IPS-18a (cell line): ENCODE data around the gene SPATC1L.
A peak's percentile ranks its signal among the peaks of the same experiment; 100 is the strongest.
"Not testable (repeated sequence)": the region's sequence is repeated elsewhere in the genome, so short reads cannot be mapped to it uniquely, and the experiment has no call there.

ENCODE experiments used
- H3K27ac ChIP-seq: one replicate; pipeline ENCODE4 v1.5.1; 2013; ENCODE audit warnings: low read length
- H3K27me3 ChIP-seq: one replicate; pipeline ENCODE4 v1.6.1; 2013; ENCODE audit warnings: mild to moderate bottlenecking, low read length; ENCODE audit not compliant: control insufficient read depth, insufficient read depth
- H3K36me3 ChIP-seq: one replicate; pipeline ENCODE4 v1.6.1; 2013; ENCODE audit warnings: low read depth, low read length; ENCODE audit not compliant: control insufficient read depth
- H3K4me1 ChIP-seq: one replicate; pipeline ENCODE4 v1.6.1; 2013; ENCODE audit warnings: low read depth, low read length; ENCODE audit not compliant: control insufficient read depth
- H3K4me3 ChIP-seq: one replicate; pipeline ENCODE4 v1.5.1; 2013; ENCODE audit warnings: low read length
- H3K9ac ChIP-seq: one replicate; pipeline ENCODE4 v1.6.1; 2013; ENCODE audit warnings: mild to moderate bottlenecking, low read length, moderate library complexity
- H3K9me3 ChIP-seq: one replicate; pipeline ENCODE4 v1.6.1; 2013; ENCODE audit warnings: low read depth, low read length; ENCODE audit not compliant: control insufficient read depth

The SPATC1L gene

DNA sequence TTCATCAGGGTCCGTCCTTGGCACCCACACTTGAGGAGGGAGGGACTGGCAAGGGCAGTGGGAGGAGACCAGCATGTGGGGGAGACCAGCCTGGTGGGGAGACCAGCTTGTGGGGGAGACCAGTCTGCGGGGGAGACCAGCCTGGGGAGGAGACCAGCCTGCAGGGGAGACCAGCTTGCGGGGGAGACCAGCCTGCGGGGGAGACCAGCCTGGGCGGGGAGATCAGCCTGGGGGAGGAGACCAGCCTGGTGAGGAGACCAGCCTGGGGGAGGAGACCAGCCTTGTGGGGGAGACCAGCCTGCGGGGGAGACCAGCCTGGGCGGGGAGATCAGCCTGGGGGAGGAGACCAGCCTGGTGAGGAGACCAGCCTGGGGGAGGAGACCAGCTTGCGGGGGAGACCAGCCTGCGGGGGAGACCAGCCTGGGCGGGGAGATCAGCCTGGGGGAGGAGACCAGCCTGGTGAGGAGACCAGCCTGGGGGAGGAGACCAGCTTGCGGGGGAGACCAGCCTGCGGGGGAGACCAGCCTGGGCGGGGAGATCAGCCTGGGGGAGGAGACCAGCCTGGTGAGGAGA is 836 bp downstream of the SPATC1L start:
- not testable (repeated sequence) for H3K27me3 ChIP-seq, H3K27ac ChIP-seq, H3K36me3 ChIP-seq, H3K9ac ChIP-seq, H3K9me3 ChIP-seq
- Histone ChIP-seq H3K4me1 (peaks cover 14% of the 10 kb centered on the region), H3K4me3 (peak overlapping the region; percentile 87)

DNA sequence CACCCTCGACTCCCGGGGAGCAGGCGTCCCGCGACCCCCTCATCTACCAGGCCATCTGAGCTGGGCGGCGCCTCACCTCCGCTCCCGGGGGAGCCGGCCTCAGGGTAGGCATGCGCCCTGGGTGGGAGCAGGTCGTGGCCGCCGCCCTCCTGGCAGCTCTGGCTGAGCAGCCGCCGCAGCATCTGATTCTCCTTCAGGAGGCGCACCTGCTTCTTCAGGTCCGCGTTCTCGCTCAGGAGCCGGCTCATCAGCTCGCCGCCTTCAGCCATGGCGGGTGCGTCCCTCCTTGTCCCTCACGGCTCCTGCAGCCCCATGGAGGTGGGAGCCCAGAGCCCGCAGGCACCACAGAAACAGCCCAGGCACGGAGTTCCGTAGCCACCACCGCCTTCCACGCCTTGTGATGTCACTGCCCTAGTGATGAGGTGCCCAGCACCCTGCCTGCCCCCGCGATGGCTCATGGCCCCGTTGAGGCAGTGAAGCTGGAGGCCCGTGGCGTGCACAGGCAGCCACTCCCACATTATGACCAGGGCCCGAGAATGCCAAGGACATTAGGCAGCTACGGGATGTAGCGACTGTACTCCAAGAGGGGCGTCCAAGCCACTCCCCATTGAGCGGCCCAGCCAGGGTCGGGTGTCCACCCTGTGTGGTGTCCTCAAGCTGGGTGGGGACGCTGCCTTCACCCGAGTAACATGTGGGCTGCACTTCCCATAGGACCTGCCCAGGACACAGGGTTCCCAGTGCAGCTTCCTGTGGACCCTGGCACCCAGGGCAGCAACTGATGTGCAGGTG is 1.5 kb downstream of the SPATC1L start:
- Histone ChIP-seq H3K27me3 (no peaks in the 10 kb centered on the region), H3K4me3 (no peak overlapping the region), H3K36me3 (no peaks in the 10 kb centered on the region), H3K4me1 (peaks cover 7% of the 10 kb centered on the region), H3K9me3 (no peaks in the 10 kb centered on the region), H3K9ac (no peak overlapping the region), H3K27ac (no peak overlapping the region)

DNA sequence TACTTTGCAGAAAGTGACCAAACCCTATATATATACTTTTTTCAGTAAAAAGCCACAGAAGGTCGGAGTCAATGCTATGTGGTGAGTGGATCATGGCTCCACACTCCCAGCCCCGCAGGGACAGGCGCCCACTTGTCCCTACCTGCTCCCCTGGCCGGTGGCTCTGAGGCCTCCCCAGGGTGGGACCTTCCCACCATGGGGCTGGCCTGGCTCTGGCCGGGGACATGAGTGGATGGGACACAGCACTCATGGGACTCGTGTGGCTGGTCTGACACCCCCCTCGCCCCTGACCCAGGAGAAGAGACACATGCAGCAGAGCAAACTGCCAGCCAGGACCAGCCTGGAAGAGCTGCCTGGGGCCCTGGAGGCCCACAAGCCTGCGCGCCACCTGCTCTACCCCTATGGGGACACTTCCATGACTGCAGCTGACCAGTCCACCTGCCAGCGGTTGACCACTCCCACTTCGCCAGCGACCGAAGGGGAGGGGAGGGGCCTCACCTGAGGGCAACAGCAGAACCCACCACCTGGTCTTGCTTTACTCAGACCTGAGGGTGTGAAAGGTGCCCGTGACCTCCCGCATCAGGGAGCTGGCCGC is 2.2 kb downstream of the SPATC1L start:
- Histone ChIP-seq H3K9ac (no peak overlapping the region), H3K27ac (no peak overlapping the region), H3K9me3 (no peaks in the 10 kb centered on the region), H3K27me3 (no peaks in the 10 kb centered on the region), H3K4me1 (peaks cover 5% of the 10 kb centered on the region), H3K36me3 (no peaks in the 10 kb centered on the region), H3K4me3 (no peak overlapping the region)

DNA sequence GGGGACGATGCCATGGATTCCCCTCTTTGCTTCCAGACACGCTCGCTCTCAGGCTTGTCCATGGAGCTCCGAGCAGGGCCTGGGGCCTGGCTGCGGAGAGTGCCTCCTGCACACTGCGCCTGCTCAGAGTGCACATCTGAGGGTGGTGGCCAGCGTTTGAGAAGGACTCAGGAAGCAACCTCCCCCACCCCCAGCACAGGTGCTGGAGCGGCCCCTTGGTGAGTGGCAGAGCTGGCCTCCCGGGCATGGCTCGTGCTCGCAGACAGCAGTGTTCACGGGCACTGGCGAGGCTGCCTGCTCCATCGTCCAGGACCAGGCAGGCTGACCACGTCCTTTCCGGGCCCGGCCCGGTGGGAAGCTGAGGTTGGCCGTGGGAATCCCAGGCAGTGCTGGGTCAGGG is 2.8 kb downstream of the SPATC1L start:
- no peak overlapping the region for H3K27ac ChIP-seq
- H3K9ac ChIP-seq, result no peak overlapping the region
- peaks cover 5% of the 10 kb centered on the region for H3K4me1 ChIP-seq
- H3K36me3 ChIP-seq, result no peaks in the 10 kb centered on the region
- H3K4me3 ChIP-seq, result no peak overlapping the region
- H3K9me3 ChIP-seq, result no peaks in the 10 kb centered on the region
- no peaks in the 10 kb centered on the region for H3K27me3 ChIP-seq

DNA sequence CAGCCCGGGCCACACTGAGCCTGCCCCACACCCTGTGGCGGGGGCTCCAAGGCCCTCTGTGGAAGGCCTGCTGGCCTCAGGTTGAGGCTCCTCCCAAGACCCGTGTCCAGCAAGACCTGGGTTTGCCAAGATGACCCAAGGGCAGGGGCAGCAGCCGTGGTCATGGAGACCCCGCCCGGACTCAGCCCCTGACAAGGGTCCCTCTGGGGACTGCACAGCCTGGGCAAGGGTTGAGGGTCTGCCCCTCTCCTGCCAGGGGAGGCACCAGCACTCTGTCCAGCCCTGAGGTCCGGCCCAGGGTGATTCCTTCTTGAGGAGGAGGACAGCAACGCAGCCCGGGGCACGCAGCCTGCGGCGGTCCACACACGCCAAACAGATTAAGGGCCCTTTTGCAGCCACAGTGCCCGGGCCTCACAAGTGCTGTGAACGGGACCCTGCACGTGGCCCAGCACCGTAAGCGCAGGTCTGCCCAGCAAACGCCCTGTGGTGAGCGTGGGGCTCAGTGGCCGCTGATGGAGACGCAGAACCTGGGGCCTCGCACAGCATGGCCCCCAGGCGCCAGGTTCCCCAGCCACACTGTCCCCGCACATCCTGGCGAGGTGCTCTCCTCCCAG is 3.4 kb downstream of the SPATC1L start:
- Histone ChIP-seq H3K4me1 (peaks cover 5% of the 10 kb centered on the region), H3K27ac (no peak overlapping the region), H3K36me3 (no peaks in the 10 kb centered on the region), H3K27me3 (no peaks in the 10 kb centered on the region), H3K9ac (no peak overlapping the region), H3K9me3 (no peaks in the 10 kb centered on the region), H3K4me3 (no peak overlapping the region)

DNA sequence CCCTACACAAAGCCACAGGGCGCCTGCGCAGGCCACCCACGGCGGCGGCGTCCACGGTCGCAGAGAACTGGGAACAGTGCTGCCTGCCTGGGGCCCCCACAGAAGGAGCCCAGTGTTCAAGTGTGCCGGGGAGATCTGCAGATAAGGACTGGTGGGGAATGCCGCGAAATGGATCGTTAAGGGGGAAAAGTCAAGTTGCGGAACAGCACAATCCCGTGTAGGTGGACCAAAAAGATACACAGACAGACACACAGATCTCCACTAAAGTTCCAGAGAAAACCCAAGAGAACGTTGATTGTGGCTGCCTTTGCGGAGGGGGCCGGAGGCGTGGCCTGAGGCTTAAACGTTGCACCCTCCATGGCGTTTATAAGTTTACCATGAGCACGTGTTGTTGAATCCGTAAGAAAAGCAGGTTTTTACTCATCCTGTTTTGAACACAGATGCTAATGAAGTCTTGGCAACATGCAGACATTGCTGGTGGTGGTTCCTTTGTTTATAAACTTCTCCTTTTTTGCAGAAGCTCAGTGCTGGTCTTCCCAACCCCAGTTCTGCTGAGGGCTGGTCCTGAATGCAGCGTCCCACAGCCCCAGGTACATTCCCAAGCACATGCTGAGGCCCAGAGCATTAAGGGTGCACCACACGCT is 4.1 kb downstream of the SPATC1L start:
- no peak overlapping the region for H3K27ac ChIP-seq
- no peaks in the 10 kb centered on the region for H3K27me3 ChIP-seq
- H3K36me3 ChIP-seq, result no peaks in the 10 kb centered on the region
- H3K4me3 ChIP-seq, result no peak overlapping the region
- H3K4me1 ChIP-seq, result peaks cover 5% of the 10 kb centered on the region
- no peak overlapping the region for H3K9ac ChIP-seq
- H3K9me3 ChIP-seq, result no peaks in the 10 kb centered on the region

DNA sequence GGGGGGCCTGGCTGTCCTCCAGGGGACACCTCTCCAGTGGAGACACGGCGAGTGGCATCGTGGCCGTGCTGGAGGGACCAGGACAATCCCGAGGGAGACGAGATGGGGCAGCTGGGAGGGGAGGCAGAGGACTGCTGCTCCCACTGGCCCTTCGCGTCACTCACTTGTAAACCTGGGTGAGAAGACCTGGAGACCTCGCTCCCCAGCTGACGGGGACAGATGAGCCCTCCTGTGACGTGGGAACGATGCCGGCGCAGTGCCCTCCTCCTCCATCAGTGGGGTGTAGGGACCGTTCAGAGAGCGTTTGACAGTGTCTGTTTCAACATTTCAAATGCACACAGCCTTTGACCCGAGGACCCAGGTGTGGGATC is 4.6 kb downstream of the SPATC1L start:
- Histone ChIP-seq H3K36me3 (no peaks in the 10 kb centered on the region), H3K4me1 (peaks cover 5% of the 10 kb centered on the region), H3K27ac (no peak overlapping the region), H3K9ac (no peak overlapping the region), H3K4me3 (no peak overlapping the region), H3K9me3 (no peaks in the 10 kb centered on the region), H3K27me3 (no peaks in the 10 kb centered on the region)

DNA sequence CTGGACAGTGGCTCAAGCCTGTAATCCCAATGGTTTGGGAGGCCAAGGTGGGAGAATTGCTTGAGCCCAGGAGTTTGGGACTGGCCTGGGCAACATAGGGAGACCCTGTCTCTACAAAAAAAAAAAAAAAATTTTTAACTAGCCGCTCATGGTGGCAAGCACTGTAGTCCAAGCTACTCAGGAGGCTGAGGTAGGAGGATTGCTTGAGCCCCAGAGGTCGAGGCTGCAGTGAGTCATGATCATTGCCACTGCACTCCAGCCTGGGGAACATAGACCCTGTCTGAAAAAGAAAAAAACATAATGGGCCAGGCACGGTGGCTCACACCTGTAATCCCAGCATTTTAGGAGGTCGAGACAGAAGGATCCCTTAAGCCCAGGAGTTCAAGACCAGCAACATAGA is 5.3 kb downstream of the SPATC1L start:
- H3K36me3 ChIP-seq, result no peaks in the 10 kb centered on the region
- H3K27me3 ChIP-seq, result no peaks in the 10 kb centered on the region
- H3K4me3 ChIP-seq, result no peak overlapping the region
- peaks cover 5% of the 10 kb centered on the region for H3K4me1 ChIP-seq
- H3K27ac ChIP-seq, result no peak overlapping the region
- no peaks in the 10 kb centered on the region for H3K9me3 ChIP-seq
- no peak overlapping the region for H3K9ac ChIP-seq

DNA sequence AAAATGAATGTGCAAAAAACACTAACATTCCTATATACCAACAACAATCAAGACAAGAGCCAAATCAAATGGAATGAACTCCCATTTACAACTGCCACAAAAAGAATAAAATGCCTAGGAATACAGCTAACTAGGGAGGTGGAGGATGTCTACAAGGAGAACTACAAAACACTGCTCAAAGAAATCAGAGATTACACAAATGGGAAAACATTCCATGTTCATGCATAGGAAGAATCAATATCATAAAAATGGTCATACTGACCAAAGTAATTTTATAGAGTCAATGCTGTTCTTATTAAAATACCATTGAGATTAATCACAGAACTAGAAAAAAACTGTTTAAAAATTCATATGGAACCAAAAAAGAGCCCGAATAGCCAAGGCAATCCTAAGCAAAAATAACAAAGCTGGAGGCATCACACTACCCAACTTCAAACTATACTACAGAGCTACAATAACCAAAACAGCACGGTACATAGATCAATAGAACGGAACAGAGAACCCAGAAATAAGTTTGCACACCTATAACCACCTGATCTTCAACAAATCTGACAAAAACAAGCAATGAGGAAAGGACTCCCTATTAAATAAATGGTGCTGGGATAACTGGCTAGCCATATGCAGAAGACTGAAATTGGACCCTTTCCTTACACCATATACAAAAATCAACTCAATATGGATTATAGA is 7.7 kb downstream of the SPATC1L start:
- H3K4me1 ChIP-seq, H3K9ac ChIP-seq, H3K27me3 ChIP-seq, H3K9me3 ChIP-seq, H3K36me3 ChIP-seq, H3K4me3 ChIP-seq, H3K27ac ChIP-seq: not testable (repeated sequence)

DNA sequence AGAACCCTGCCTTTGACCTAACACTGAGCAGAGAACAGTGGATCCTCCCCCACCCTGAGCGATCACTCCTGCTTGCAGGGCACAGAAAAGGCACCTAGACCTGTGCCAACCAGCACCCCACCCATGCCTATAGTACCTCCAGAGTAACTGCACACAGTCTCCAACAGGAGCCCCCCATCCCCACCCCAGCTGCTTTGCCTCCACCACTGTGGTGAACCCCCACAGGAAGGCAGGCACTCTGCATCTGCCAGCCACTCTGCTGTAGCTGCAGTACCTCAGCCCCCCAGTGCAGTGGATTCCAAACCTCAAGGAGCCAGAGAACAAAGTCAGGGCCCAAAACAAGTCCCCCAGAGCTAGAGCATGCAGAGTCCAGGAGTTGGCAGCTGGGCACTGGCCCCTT is 10.7 kb downstream of the SPATC1L start:
- no peaks in the 10 kb centered on the region for H3K9me3 ChIP-seq
- no peaks in the 10 kb centered on the region for H3K27me3 ChIP-seq
- no peak overlapping the region for H3K4me3 ChIP-seq
- no peak overlapping the region for H3K27ac ChIP-seq
- no peak overlapping the region for H3K9ac ChIP-seq
- H3K4me1 ChIP-seq, result no peaks in the 10 kb centered on the region
- H3K36me3 ChIP-seq, result no peaks in the 10 kb centered on the region

DNA sequence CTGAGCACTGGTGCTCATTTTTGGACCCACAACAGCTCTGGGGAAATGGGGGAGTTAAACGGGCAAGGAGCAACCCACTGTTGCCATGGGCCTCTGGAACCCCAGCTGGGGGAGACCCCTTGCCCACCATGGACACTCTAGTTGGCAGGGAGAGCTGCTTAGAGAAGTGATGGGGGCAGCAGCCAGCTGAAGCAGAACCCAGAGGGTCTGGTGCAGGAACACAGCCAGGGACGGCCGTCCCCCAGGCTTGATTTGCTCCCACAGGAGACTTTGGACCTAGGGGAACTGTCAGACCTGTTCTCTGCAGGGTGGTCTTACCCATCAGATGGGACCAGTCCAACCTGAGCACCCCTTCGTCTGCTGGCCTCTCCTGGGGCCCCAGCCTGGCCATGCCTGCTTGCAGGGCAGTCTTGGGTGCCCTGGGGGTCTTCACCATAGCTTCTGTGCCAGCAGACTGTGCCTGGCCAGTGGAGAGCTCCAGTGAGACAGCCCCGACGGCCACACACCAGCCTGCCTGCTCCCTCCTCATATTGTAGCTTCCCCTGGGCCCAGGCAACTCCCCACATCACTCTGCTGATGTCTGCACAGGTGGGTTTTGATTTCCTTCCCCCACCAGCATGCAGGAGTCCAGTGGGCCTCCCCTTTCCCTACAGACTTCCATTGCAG is 11.3 kb downstream of the SPATC1L start:
- no peak overlapping the region for H3K9ac ChIP-seq
- no peaks in the 10 kb centered on the region for H3K27me3 ChIP-seq
- H3K36me3 ChIP-seq, result no peaks in the 10 kb centered on the region
- no peak overlapping the region for H3K4me3 ChIP-seq
- no peak overlapping the region for H3K27ac ChIP-seq
- no peaks in the 10 kb centered on the region for H3K4me1 ChIP-seq
- H3K9me3 ChIP-seq, result no peaks in the 10 kb centered on the region
